Esophagus squamous epithelium (tissue), 5 donors: ENCODE measurements around the gene KIF2A. TPM values are rescaled to one million over a fixed set of nuclear protein-coding genes. Genes with fewer than 3 reads are reported as not detected.

Experiments
- DNase-seq: peaks from one replicate; lab custom pipeline; 2025; lab: John Stamatoyannopoulos, UW
- H3K27ac ChIP-seq, 4 donors: fragments of 200-600 bp; sonication (generic); one replicate each; pipeline ENCODE4 v1.5.1; 2016 to 2019; ENCODE audit warnings: mild to moderate bottlenecking in 1 of 4
- H3K27me3 ChIP-seq, 4 donors: fragments of 200-600 bp; sonication (generic); 1 replicate in 3 of 4; 2 replicates in 1 of 4; pipeline versions ENCODE4 v1.5.1 to v1.6.0; 2017 to 2021; ENCODE audit warnings: antibody characterized with exemption in 1 of 4
- H3K36me3 ChIP-seq, 3 donors: fragments of 200-600 bp; sonication (generic); one replicate each; pipeline ENCODE4 v1.5.1; 2016 to 2019
- H3K4me1 ChIP-seq, 3 donors: fragments of 200-600 bp; sonication (generic); one replicate each; pipeline ENCODE4 v1.5.1; 2017 to 2019
- H3K4me3 ChIP-seq, 4 donors: fragments of 200-600 bp; sonication (generic); 1 replicate in 3 of 4; 2 replicates in 1 of 4; pipeline ENCODE4 v1.5.1; 2016 to 2019; ENCODE audit warnings: mild to moderate bottlenecking in 2 of 4, moderate library complexity in 1 of 4
- H3K9me3 ChIP-seq, 3 donors: fragments of 200-600 bp; sonication (generic); one replicate each; pipeline ENCODE4 v1.5.1; 2016 to 2019
- CTCF ChIP-seq, 6 experiments: fragments of 450-650 bp in 4 of 6; fragments of 200-600 bp in 2 of 6; sonication (generic) in 2 of 6; IDR thresholded peaks; one replicate each; pipeline ENCODE4 v1.5.1; 2016 to 2019; ENCODE audit warnings: antibody characterized with exemption in 6 of 6, mild to moderate bottlenecking in 4 of 6, moderate library complexity in 4 of 6
- POLR2A ChIP-seq, 4 donors: fragments of 450-650 bp; IDR thresholded peaks; one replicate each; pipeline ENCODE4 v1.6.1; 2017; ENCODE audit warnings: antibody characterized with exemption in 4 of 4, mild to moderate bottlenecking in 4 of 4, moderate library complexity in 3 of 4
- WGBS, 2 donors: methylation state at CpG; one replicate each; pipeline ENCODE4 v1.1.5; 2018; 5-methylcytosine and 5-hydroxymethylcytosine counted together
- intact Hi-C: fragments of 100-400 bp; cut with DNase I; formaldehyde crosslinking; loops from one replicate; pipeline ENCODE4 v1.15.0; 2022
- total RNA-seq, 4 donors: library from RNA; depleted of rRNA; stranded (reverse); fragments of >200 nt; gene quantifications; one replicate each; pipeline ENCODE4 v1.1.0, GENCODE V29; 2016
- donor health status: DM: yes; HTN: yes; CAD: no.

Gene KIF2A
- total RNA-seq, 4 donors from 2014 or later: 14.0 to 43.1 (median 26.4) TPM

GRCh38 chr5:62263401-62263800, 42.6 kb upstream of the KIF2A start:
- no peaks in the 10 kb centered on the region for H3K9me3 ChIP-seq
- intact Hi-C loops: no loop called here
- DNase-seq: no peak
- no peak overlapping the region for H3K27ac ChIP-seq
- H3K36me3 ChIP-seq: no peaks in the 10 kb centered on the region
- H3K4me1 ChIP-seq: peaks cover 0 to 18% (median 0%) of the 10 kb centered on the region in 3 donors
- H3K4me3 ChIP-seq: no peak overlapping the region
- TF ChIP-seq POLR2A (IDR thresholded peaks at IDR 0.05): no peak
- TF ChIP-seq CTCF (IDR thresholded peaks at IDR 0.05): no peak
- H3K27me3 ChIP-seq: no peaks in the 10 kb centered on the region

GRCh38 chr5:62265648-62266112, 40.3 kb upstream of the KIF2A start:
- Histone ChIP-seq H3K27ac (no peak overlapping the region), H3K36me3 (no peaks in the 10 kb centered on the region), H3K4me3 (no peak overlapping the region), H3K9me3 (no peaks in the 10 kb centered on the region), H3K27me3 (no peaks in the 10 kb centered on the region), H3K4me1 (peaks cover 0 to 17% (median 0%) of the 10 kb centered on the region in 3 donors)
- intact Hi-C loops: no loop called here
- no peak for DNase-seq
- TF ChIP-seq CTCF (IDR thresholded peaks at IDR 0.05) (no peak), POLR2A (IDR thresholded peaks at IDR 0.05) (no peak)

- Histone ChIP-seq H3K4me1 (peaks cover 0 to 16% (median 0%) of the 10 kb centered on the region in 3 donors), H3K9me3 (no peaks in the 10 kb centered on the region), H3K36me3 (no peaks in the 10 kb centered on the region), H3K27me3 (no peaks in the 10 kb centered on the region), H3K4me3 (no peak overlapping the region), H3K27ac (no peak overlapping the region)
- TF ChIP-seq POLR2A (IDR thresholded peaks at IDR 0.05) (no peak), CTCF (IDR thresholded peaks at IDR 0.05) (no peak)
- no peak for DNase-seq
- intact Hi-C loops: no loop called here
- WGBS, 2 donors: 79 to 100% methylated on average over 4 of the region's 4 CpGs
Measured at GRCh38 chr5:62266573-62266972, 39.4 kb upstream of the KIF2A start.

GRCh38 chr5:62268234-62268633, 37.8 kb upstream of the KIF2A start:
- Histone ChIP-seq H3K27me3 (no peaks in the 10 kb centered on the region), H3K4me3 (no peak overlapping the region), H3K27ac (peak overlapping the region in 1 of 4 donors; percentile 31), H3K9me3 (no peaks in the 10 kb centered on the region), H3K36me3 (no peaks in the 10 kb centered on the region), H3K4me1 (peaks cover 0 to 16% (median 0%) of the 10 kb centered on the region in 3 donors)
- WGBS, 2 donors: 45 to 54% methylated on average over 1 of the region's 1 CpG
- TF ChIP-seq CTCF (IDR thresholded peaks at IDR 0.05) (no peak), POLR2A (IDR thresholded peaks at IDR 0.05) (no peak)
- no peak for DNase-seq
- intact Hi-C loops: no loop called here

GRCh38 chr5:62268792-62269191, 37.2 kb upstream of the KIF2A start:
- TF ChIP-seq POLR2A (IDR thresholded peaks at IDR 0.05) (no peak), CTCF (IDR thresholded peaks at IDR 0.05) (no peak)
- Histone ChIP-seq H3K27me3 (no peaks in the 10 kb centered on the region), H3K9me3 (no peaks in the 10 kb centered on the region), H3K36me3 (no peaks in the 10 kb centered on the region), H3K27ac (peak overlapping the region in 1 of 4 donors; percentile 31), H3K4me3 (no peak overlapping the region), H3K4me1 (peaks cover 0 to 16% (median 0%) of the 10 kb centered on the region in 3 donors)
- WGBS, 2 donors: 56 to 57% methylated on average over 2 of the region's 2 CpGs
- intact Hi-C loops: no loop called here
- no peak for DNase-seq
